WERI-Rb-1 (cell line): ENCODE data around the gene VPS13D.

Experiments used
- DNase-seq: peaks from one replicate; pipeline ENCODE4 v3.0.0-alpha.2; 2020
- H3K27ac ChIP-seq: fragments of 250-450 bp; sonication (Bioruptor Pico); 2 replicates; pipeline ENCODE4 v1.5.1; 2020; ENCODE audit warnings: mild to moderate bottlenecking, moderate library complexity
- H3K27me3 ChIP-seq: fragments of 250-450 bp; sonication (Bioruptor Pico); 2 replicates; pipeline ENCODE4 v1.5.1; 2021; ENCODE audit warnings: mild to moderate bottlenecking, low read depth, moderate library complexity; ENCODE audit not compliant: insufficient read depth, severe bottlenecking
- H3K36me3 ChIP-seq: fragments of 250-450 bp; sonication (Bioruptor Pico); 2 replicates; pipeline ENCODE4 v1.5.1; 2020; ENCODE audit warnings: mild to moderate bottlenecking, moderate library complexity
- H3K4me3 ChIP-seq: 2 replicates; pipeline ENCODE4 v1.5.1; 2011; ENCODE audit warnings: low read depth, mild to moderate bottlenecking, control low read depth, low read length
- H3K9me3 ChIP-seq: fragments of 250-450 bp; sonication (Bioruptor Pico); 2 replicates; pipeline ENCODE4 v1.5.1; 2021; ENCODE audit warnings: mild to moderate bottlenecking, moderate library complexity; ENCODE audit not compliant: severe bottlenecking
- CTCF ChIP-seq: IDR thresholded peaks from 2 replicates; pipeline ENCODE4 v1.5.1; 2011; ENCODE audit warnings: low read depth, mild to moderate bottlenecking, control low read depth, inconsistent platforms, low read length

VPS13D gene

GRCh38 chr1:12195416-12195815 is 34.4 kb upstream of the VPS13D start:
- peaks cover 12% of the 10 kb centered on the region for H3K27me3 ChIP-seq
- H3K27ac ChIP-seq = no peak overlapping the region
- H3K36me3 ChIP-seq = no peaks in the 10 kb centered on the region
- no peak for TF ChIP-seq CTCF
- H3K4me3 ChIP-seq = no peak overlapping the region
- no peak for DNase-seq
- H3K9me3 ChIP-seq = no peaks in the 10 kb centered on the region

GRCh38 chr1:12196641-12197482 is 33.0 kb upstream of the VPS13D start:
- no peak overlapping the region for H3K27ac ChIP-seq
- H3K4me3 ChIP-seq = no peak overlapping the region
- peak; percentile 76 for TF ChIP-seq CTCF
- no peaks in the 10 kb centered on the region for H3K9me3 ChIP-seq
- DNase-seq = peak; percentile 69
- no peaks in the 10 kb centered on the region for H3K36me3 ChIP-seq
- no peaks in the 10 kb centered on the region for H3K27me3 ChIP-seq

DNA sequence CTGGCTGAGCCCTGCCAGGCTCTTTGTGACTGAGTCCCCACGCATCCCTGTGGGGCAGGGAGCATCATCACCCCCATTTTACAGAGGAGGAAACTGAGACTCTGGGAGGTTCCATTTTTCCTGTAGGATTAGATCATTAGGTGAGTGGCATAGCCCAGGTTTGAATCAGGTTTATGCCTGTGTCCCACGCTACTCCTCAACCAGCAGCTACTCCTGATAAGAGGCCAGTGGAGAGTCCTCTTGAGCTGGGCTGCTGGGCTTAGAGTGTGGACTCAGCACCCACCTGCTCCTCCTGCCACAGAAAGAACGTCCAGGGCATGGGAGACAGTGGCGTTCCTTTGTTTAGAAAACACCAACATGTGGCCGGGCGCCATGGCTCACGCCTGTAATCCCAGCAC is 32.3 kb upstream of the VPS13D start:
- Histone ChIP-seq H3K9me3 (no peaks in the 10 kb centered on the region), H3K36me3 (no peaks in the 10 kb centered on the region), H3K4me3 (no peak overlapping the region), H3K27ac (no peak overlapping the region), H3K27me3 (no peaks in the 10 kb centered on the region)
- DNase-seq = no peak
- no peak for TF ChIP-seq CTCF

DNA sequence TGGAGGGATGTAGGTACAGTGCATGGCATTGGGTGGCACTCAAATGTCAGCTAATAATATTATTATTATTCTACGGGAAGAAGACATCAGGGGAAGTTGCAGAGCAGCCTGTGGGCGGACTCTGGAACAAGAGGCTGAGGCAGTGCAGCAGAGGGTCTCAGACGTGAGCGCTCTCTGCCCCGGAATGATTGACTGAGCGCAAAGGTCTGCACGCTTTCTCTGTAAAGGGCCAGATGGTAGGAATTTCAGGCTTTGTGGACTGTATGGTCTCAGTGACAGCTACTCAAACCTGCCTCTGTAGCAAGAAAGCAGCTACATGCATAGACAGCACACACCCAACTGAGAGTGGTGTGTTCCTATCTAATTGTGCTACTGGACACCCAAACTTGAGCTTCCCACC is 29.6 kb upstream of the VPS13D start:
- no peaks in the 10 kb centered on the region for H3K9me3 ChIP-seq
- no peaks in the 10 kb centered on the region for H3K36me3 ChIP-seq
- no peak overlapping the region for H3K4me3 ChIP-seq
- no peak overlapping the region for H3K27ac ChIP-seq
- no peak for TF ChIP-seq CTCF
- DNase-seq = no peak
- no peaks in the 10 kb centered on the region for H3K27me3 ChIP-seq

- DNase-seq = no peak
- TF ChIP-seq CTCF = no peak
- no peaks in the 10 kb centered on the region for H3K9me3 ChIP-seq
- H3K36me3 ChIP-seq = no peaks in the 10 kb centered on the region
- H3K27me3 ChIP-seq = no peaks in the 10 kb centered on the region
- H3K4me3 ChIP-seq = no peak overlapping the region
- no peak overlapping the region for H3K27ac ChIP-seq
Observed at GRCh38 chr1:12201352-12202189, 28.3 kb upstream of the VPS13D start.
